Activated CD4-positive, alpha-beta T cell treated with anti-CD3 and anti-CD28 coated beads, Interleukin-2, Interleukin-4, amounts not matched to agents 100 ng/mL and 50 ng/mL, durations not matched to agents 16 hours and 8 hours (primary cell): Measurements from ENCODE around the gene PTRH2.

Source experiments
- DNase-seq: peaks from one replicate; pipeline ENCODE4 v3.0.0-alpha.2; 2020; ENCODE audit warnings: low spot score

The PTRH2 gene

GRCh38 chr17:59719526-59719925, 12.3 kb upstream of the PTRH2 start:
- DNase-seq, result no peak

GRCh38 chr17:59716427-59716826, 9.2 kb upstream of the PTRH2 start:
- DNase-seq, result no peak

- no peak for DNase-seq
Measured at GRCh38 chr17:59714255-59714654, 7.0 kb upstream of the PTRH2 start.

DNA sequence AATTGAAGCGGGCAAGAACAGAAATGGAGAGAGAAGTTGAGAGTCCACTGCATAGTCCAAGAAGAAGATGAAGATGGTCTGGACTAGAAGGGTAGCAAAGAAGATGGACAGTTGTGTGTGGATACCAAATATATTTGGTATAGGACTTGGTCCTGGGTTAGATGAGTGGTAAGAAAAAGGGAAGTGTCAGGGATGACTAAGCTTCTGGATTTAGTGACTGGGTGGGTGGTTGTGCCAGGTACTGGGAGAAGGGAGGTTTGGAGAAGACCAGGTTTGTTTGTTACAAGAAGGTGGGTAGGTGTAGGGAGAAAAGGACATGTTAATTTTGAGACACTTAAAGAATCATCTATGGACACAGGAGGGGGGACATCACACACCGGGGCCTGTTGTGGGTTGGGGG, 5.6 kb upstream of the PTRH2 start:
- DNase-seq, result no peak

DNA sequence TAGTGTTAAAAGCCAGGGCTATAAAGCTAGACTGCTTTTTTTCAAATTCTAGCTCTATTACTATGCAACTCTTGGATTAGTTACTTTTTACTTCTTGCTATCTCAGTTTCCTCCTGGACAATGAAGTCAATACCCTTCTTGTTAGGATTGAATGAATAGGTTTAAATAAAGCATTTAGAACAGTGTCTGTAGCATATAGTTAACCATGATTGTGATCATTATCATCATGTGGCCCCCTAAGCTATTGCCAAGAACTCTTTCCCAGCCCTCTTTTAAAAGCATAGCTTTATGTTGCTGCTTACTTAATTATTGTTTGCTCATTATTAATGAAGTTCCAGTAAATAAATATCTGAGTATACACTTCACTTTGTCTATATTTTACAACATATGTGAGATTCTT, 4.7 kb upstream of the PTRH2 start:
- DNase-seq, result no peak

DNA sequence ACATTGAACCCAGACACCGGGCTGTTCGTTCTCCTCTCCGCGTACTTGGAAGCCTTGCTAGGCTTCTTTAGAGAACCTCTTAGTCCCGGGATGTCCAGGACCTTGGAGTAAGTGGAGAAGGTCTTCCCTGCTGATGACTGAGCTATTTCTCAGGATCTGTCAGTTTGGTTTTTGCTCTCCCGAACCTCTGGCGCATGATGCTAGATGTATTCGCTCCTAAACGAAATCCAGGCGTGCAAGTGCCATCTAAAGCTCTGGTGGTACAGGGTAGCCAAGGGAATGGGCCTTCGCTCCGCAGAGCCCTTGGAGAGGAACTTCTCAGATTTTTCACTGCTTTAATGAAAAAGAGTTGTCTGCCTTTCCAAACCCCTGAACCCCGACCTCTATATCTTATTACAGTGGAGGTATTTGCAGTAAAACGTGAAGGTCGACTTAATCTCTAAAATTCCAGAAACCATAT, 771 bp upstream of the PTRH2 start:
- no peak for DNase-seq

DNA sequence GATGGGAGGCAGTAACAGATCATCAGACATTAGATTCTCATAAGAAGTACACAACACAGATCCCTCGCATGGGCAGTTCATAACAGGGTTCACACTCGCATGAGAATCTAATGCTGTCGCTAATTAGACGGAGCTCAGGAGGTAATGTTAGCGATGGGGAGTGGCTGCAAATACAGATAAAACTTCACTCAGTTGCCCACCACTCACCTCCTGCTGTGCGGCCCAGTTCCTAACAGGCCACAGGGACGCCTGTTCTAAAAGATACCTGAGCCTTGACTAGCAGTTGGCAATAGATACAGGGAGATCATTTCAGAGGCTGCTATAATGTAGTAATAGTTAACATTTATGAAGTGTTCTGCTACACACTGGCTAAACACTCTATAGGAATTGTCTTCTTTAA, 4.9 kb downstream of the PTRH2 start:
- no peak for DNase-seq

DNA sequence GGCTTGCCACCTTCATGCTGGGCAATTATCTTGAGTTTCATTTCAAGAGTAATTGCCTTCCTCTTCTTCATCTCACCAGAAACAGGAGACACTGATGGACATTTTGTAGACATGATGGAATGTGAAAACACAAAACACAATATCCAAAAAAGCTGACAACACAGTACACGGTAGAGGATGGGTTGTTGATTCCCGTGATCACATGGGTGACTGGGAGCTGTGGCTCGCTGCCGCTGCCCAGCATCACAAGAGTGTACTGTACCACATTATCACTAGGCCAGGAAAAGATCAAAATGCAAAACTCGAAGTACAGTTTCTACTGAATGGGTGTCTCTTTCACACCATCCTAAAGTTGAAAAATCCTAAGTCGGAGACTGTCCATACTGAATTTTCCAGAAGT, 7.4 kb downstream of the PTRH2 start:
- DNase-seq, result no peak

DNA sequence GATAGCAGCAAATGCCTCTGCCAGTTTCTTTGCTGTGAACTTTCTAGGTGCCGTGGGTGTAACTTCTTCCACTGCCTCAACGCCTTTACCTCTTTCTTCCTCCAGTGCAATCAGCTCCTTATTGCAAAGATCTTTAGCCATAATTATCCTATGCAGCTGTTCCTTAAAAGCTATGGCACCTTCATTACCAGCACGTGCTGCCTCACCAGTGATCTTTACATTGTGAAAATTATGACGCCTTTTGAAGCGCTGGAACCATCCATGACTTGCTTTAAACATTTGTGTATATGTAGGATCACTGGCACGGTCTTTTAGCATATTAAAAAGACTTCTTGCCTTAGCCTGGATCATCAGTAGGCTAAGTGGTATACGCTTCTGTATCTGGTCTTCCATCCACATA, 8.0 kb downstream of the PTRH2 start:
- no peak for DNase-seq

DNA sequence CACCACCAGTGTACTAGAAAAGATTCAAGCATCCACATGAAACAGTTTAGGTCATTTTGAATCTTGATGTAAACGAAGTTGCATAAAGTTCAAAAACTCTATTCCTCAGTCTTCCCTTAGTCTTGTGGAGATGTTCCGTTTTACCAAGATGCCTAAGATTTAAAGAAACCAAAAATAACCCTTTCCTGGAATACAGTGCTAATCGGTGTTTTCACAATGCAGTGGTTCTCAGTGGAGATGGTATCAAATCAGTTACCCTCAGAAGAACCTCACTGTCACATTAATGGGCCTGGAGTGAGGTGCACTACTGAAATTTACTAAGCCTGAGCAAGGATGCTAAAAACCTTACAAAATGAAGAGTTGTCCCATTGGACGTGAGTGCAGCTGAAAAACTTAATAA, 9.1 kb downstream of the PTRH2 start:
- DNase-seq, result no peak

DNA sequence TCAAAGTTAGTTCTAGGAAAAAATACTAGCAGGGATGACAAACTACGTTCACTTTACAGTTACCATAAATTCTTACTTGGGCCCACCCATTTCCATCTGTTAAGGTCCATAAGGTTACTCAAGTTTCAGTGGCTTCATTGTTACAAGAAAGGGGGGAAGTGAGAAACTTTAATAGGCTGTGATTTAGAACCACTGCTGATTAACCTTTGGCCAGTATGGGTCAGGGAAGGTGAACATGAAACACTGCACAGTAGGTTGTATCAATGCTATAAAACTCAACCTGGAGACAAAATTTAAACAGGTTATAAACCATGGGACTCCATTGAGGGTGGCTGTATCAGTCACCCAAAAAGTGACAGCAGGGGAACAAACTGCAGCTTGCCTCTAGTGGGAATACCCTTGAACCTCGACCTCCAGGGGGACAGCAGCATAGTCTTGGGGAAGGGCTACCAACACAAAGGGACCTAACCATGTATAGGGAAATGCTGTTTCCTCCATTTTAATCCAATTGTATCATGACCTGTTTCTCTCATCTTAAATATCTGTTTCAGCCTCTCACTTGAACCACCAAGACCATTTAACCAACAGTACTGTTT, 10.4 kb downstream of the PTRH2 start:
- DNase-seq, result no peak

- no peak for DNase-seq
Measured at GRCh38 chr17:59695945-59696681, 11.1 kb downstream of the PTRH2 start.

DNA sequence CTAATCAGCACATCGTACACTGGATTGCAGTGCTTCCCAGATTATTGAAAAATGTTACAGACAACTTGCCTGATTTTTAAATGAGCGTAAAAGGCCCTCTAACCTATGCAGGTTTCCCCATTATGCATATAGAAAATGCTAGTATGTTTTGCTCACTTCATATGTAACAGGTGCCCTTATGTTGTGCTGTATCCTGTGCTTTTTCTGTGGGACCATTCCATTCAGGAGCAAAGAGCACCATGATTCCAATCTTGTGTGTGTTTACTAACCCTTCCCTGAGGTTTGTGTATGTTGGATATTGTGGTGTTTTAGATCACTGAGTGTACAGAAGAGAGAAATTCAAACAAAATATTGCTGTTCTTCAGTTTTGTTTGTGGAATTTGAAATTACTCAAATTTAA, 12.9 kb downstream of the PTRH2 start:
- no peak for DNase-seq

- no peak for DNase-seq
Measured at GRCh38 chr17:59693582-59693981, 13.6 kb downstream of the PTRH2 start.

- DNase-seq, result no peak
Measured at GRCh38 chr17:59688496-59688895, 18.7 kb downstream of the PTRH2 start.

DNA sequence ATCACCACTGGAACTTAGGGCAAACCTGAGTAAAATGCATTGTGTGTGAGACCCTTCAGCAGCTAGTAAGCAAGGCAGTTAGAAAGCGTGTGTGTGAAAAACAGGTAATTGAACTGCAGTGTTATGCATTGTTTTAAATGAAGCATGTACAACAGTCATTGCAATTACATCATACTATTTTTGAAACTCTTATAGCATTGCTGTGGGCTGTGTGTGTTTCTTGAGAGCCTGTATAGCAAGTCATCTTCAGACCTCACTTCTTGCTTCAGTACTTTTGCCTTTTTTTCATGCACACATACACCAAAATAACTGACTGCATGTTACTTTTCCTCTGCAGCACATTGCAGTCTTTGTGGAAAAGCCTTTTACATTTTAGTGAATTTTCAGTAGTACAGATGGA, 19.2 kb downstream of the PTRH2 start:
- DNase-seq, result no peak

- DNase-seq, result no peak
Measured at GRCh38 chr17:59684967-59685366, 22.3 kb downstream of the PTRH2 start.

DNA sequence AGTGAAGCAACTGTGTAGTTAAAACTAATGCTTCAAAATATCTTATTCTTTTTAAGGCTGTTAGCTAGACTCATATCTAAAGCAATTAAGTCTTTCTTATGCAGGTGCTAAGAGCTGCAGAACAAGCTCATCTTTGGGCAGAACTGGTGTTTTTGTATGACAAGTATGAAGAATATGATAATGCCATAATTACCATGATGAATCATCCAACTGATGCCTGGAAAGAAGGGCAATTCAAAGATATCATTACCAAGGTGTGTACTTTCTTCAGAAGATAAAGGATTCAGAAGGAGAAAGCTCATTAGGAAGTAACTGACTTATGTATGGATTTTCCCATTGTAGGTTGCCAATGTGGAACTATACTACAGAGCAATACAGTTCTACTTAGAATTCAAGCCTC, 23.9 kb downstream of the PTRH2 start:
- no peak for DNase-seq

DNA sequence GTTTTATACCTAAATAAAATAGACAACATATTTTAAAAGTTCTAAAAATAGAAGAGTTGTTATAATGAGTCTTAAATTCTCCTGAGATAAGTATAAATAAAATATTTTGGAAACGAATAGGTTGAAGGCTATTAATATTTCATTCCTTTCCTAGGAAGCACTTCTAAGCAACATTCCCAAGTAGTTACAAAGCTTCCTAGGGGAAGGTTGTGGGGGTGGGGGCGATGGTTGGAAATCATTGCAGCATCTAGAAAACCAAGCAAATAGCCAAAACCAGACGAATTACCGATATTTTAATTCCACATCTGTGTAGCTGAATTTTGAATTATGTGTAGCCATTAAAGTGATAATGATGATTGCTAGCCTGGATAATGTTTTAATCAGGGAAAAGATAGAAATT, 26.9 kb downstream of the PTRH2 start:
- DNase-seq, result no peak

DNA sequence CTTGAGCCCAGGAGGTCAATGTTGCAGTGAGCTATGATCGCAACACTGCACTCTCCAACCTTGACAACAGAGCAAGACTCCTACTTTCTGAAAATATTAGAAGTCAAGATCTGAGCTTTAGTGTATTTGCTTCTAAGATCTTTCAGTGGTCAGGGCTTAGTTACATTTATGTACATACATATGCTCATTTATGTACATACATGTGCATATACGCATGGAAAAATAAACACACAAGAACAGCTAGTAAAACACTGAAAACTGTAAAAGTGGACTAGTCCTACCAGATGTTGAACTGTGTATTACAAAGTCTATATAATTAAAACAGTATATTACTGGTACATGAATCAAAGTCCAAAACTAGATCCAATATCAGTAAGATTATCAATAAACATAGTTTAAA, 28.3 kb downstream of the PTRH2 start:
- DNase-seq, result no peak

- DNase-seq, result no peak
Measured at GRCh38 chr17:59676716-59677115, 30.5 kb downstream of the PTRH2 start.

GRCh38 chr17:59675231-59675630, 32.0 kb downstream of the PTRH2 start:
- DNase-seq, result no peak

DNA sequence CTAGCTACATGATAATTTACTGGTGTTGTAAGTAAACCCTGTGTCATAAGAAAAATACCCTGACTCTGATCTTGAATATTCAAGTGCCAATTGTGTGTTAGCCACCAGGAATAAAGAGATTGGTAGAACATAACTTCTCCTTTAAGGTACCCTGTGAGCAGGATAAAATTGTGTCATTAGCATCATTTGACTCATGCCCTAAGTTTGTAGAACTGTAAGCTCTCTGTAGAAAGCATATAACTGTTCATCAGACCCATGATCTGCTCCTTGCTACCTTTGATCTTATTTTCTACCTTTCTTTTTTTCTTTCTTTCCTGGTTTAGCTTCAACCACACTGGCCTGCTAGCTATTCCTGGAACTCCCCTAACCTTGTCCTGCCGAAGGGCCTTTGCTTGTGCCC, 35.8 kb downstream of the PTRH2 start:
- DNase-seq, result no peak

GRCh38 chr17:59669944-59670343, 37.3 kb downstream of the PTRH2 start:
- no peak for DNase-seq
